HCT116 (cell line): Measurements from ENCODE around the gene GAB4. TPM values are rescaled to one million over a fixed set of nuclear protein-coding genes. Genes with fewer than 3 reads are reported as not detected.

Source experiments
- ATAC-seq: fragments of 200-7000 bp; cut with Tn5 transposase; 2 replicates; pipeline ENCODE4 v1.9.1; 2020; ENCODE audit warnings: mild to moderate bottlenecking, moderate library complexity
- BruUV-seq: library from RNA; stranded (reverse); fragments of 400-500 nt; replicated peaks from 2 replicates; lab custom pipeline; 2021; lab: Mats Ljungman, UMichigan
- CTCF ChIA-PET: fragments of 300-600 bp; sonication (Branson Sonifier 250); formaldehyde crosslinking; loops from one replicate; lab custom pipeline; 2021; ENCODE audit warnings: antibody characterized with exemption; lab: Charles Lee
- POLR2A ChIA-PET: fragments of 300-600, 350-600 bp; sonication (Branson Sonifier 250); formaldehyde crosslinking; loops from one replicate; lab custom pipeline; 2021; ENCODE audit warnings: antibody characterized with exemption; lab: Charles Lee
- RAD21 ChIA-PET, 2 experiments: fragments of 300-600 bp; sonication (Branson Sonifier 250); formaldehyde crosslinking; loops; one replicate each; lab custom pipeline; 2023; ENCODE audit warnings: low total read pairs in 2 of 2; ENCODE audit not compliant: uncharacterized antibody in 2 of 2, unreplicated experiment in 2 of 2, low non-redundant PET in 1 of 2; lab: Charles Lee
- DNase-seq: peaks from one replicate; pipeline ENCODE4 v3.0.0-alpha.2; 2010; ENCODE audit warnings: low read depth, low spot score
- H2AFZ ChIP-seq: fragments of 200-600 bp; shearing (Covaris generic), sonication (generic); 2 replicates; pipeline ENCODE4 v1.6.1; 2017; ENCODE audit warnings: low read depth, mixed run types, mixed read lengths, antibody characterized with exemption, low read length; ENCODE audit not compliant: poor library complexity, severe bottlenecking
- H3K27ac ChIP-seq: 2 replicates; pipeline ENCODE4 v1.5.1; 2012; ENCODE audit warnings: low read depth, low read length
- H3K27me3 ChIP-seq: fragments of 200-600 bp; sonication (generic); 2 replicates; pipeline ENCODE4 v1.6.1; 2016; ENCODE audit warnings: mixed run types, low read length, mixed read lengths; ENCODE audit not compliant: insufficient read depth
- H3K36me3 ChIP-seq, 2 experiments: fragments of 200-500 bp in 1 of 2; fragments of 200-600 bp in 1 of 2; sonication (Bioruptor generic) in 1 of 2; sonication (generic) in 1 of 2; 2 replicates each; pipeline versions ENCODE4 v1.5.1 to v1.6.1; 2014 to 2016; ENCODE audit warnings: low read length in 2 of 2, inconsistent platforms in 1 of 2, mixed read lengths in 1 of 2, mixed run types in 1 of 2; ENCODE audit not compliant: insufficient read depth in 2 of 2, control insufficient read depth in 1 of 2
- H3K4me1 ChIP-seq, 2 experiments: fragments of 200-600 bp in 1 of 2; sonication (generic) in 1 of 2; 2 replicates each; pipeline versions ENCODE4 v1.5.1 to v1.6.1; 2012 to 2017; ENCODE audit warnings: low read length in 2 of 2, inconsistent platforms in 1 of 2, mild to moderate bottlenecking in 1 of 2, mixed read lengths in 1 of 2, mixed run types in 1 of 2, moderate library complexity in 1 of 2; ENCODE audit not compliant: insufficient read depth in 2 of 2, control insufficient read depth in 1 of 2
- H3K4me2 ChIP-seq: fragments of 200-600 bp; sonication (generic); 2 replicates; pipeline ENCODE4 v1.6.1; 2017; ENCODE audit warnings: mixed run types, low read length, mixed read lengths
- H3K4me3 ChIP-seq, 2 experiments: fragments of 200-600 bp in 1 of 2; sonication (generic) in 1 of 2; replicated peaks in 1 of 2; 2 replicates each; pipeline ENCODE4 v1.5.1; 2011 to 2016; ENCODE audit warnings: low read length in 2 of 2, control low read depth in 1 of 2, low read depth in 1 of 2, mild to moderate bottlenecking in 1 of 2, mixed read lengths in 1 of 2, mixed run types in 1 of 2
- H3K79me2 ChIP-seq: fragments of 200-600 bp; sonication (generic); 2 replicates; pipeline ENCODE4 v1.6.1; 2017; ENCODE audit warnings: mild to moderate bottlenecking, mixed run types, low read length, moderate library complexity, mixed read lengths; ENCODE audit not compliant: insufficient read depth
- H3K9ac ChIP-seq: fragments of 200-600 bp; sonication (generic); 2 replicates; pipeline ENCODE4 v1.6.1; 2016; ENCODE audit warnings: low read length, mixed read lengths
- H3K9me2 ChIP-seq: fragments of 200-600 bp; sonication (generic), shearing (Covaris generic); 2 replicates; pipeline ENCODE4 v1.6.1; 2017; ENCODE audit warnings: mixed run types, mild to moderate bottlenecking, moderate library complexity; ENCODE audit not compliant: insufficient read depth
- H3K9me3 ChIP-seq, 2 experiments: fragments of 200-500 bp in 1 of 2; fragments of 200-600 bp in 1 of 2; sonication (Bioruptor generic) in 1 of 2; sonication (generic) in 1 of 2; 2 replicates each; pipeline ENCODE4 v1.6.1; 2014 to 2017; ENCODE audit warnings: low read length in 2 of 2, mixed read lengths in 2 of 2, inconsistent platforms in 1 of 2, low read depth in 1 of 2, mild to moderate bottlenecking in 1 of 2, mixed run types in 1 of 2, moderate library complexity in 1 of 2; ENCODE audit not compliant: control insufficient read depth in 1 of 2, insufficient read depth in 1 of 2
- H4K20me1 ChIP-seq: fragments of 200-600 bp; sonication (generic), shearing (Covaris generic); 2 replicates; pipeline ENCODE4 v1.6.1; 2017; ENCODE audit warnings: mixed run types, mild to moderate bottlenecking, moderate library complexity; ENCODE audit not compliant: insufficient read depth
- CBX3 ChIP-seq: IDR thresholded peaks from 2 replicates; pipeline ENCODE4 v1.6.1; 2012; ENCODE audit warnings: low read depth
- CEBPB ChIP-seq: IDR thresholded peaks from 2 replicates; pipeline ENCODE4 v1.6.1; 2012; ENCODE audit warnings: low read depth
- EGR1 ChIP-seq: IDR thresholded peaks from 2 replicates; pipeline ENCODE4 v1.6.1; 2012; ENCODE audit warnings: low read depth
- RAD21 ChIP-seq: IDR thresholded peaks from 2 replicates; pipeline ENCODE4 v1.6.1; 2012; ENCODE audit warnings: low read depth, mild to moderate bottlenecking
- REST ChIP-seq: IDR thresholded peaks from 2 replicates; pipeline ENCODE4 v1.6.1; 2012; ENCODE audit warnings: low read depth
- SIN3A ChIP-seq: IDR thresholded peaks from 2 replicates; pipeline ENCODE4 v1.6.1; 2012; ENCODE audit warnings: low read depth
- TCF7L2 ChIP-seq: IDR thresholded peaks from 2 replicates; pipeline ENCODE4 v1.7.0; 2011; ENCODE audit warnings: borderline replicate concordance, inconsistent platforms; ENCODE audit not compliant: insufficient read depth, insufficient read length; ENCODE audit errors: extremely low read depth
- intact Hi-C: fragments of 100-400 bp; cut with micrococcal nuclease; formaldehyde crosslinking; loops from 2 replicates; pipeline ENCODE4 v1.10.0; 2022
- total RNA-seq: library from RNA; stranded (reverse); gene quantifications from one replicate; pipeline ENCODE4 v1.2.1, GENCODE V29; 2021; ENCODE audit not compliant: unreplicated experiment

GAB4 gene
- total RNA-seq, 1 experiment from 2014 or later = not detected

- TF ChIP-seq REST (no peak), CBX3 (no peak), EGR1 (no peak), RAD21 (no peak), CEBPB (no peak)
These were observed 19.8 kb downstream of the GAB4 start (continued) for GRCh38 chr22:16988257-16988656.

- no peaks in the 10 kb centered on the region for H3K36me3 ChIP-seq
- no peak overlapping the region for H3K9ac ChIP-seq
- TF ChIP-seq TCF7L2 = no peak
- no peak for TF ChIP-seq SIN3A
- H3K4me3 ChIP-seq = no peak overlapping the region
- no peaks in the 10 kb centered on the region for H3K4me1 ChIP-seq
- no peaks in the 10 kb centered on the region for H3K9me2 ChIP-seq
- peaks cover 11 to 12% of the 10 kb centered on the region in 2 experiments; a peak in 3 of 4 replicates for H3K9me3 ChIP-seq
- H4K20me1 ChIP-seq = no peaks in the 10 kb centered on the region
- H3K79me2 ChIP-seq = no peaks in the 10 kb centered on the region
- ChIA-PET CTCF (no interaction called here), POLR2A (no interaction called here), RAD21 (no interaction called here)
- H2AFZ ChIP-seq = no peak overlapping the region
- peaks cover 35% of the 10 kb centered on the region for H3K27me3 ChIP-seq
- ATAC-seq (no peak), DNase-seq (no peak)
- H3K27ac ChIP-seq = no peak overlapping the region
- H3K4me2 ChIP-seq = no peak overlapping the region
- intact Hi-C loops = no loop called here
- no TSS peak for BruUV-seq
These were observed 20.2 kb downstream of the GAB4 start for GRCh38 chr22:16987822-16988221.
